ENCODE data around the gene CDH23. TPM values are rescaled to one million over a fixed set of nuclear protein-coding genes. Genes with fewer than 3 reads are reported as not detected.
A peak's percentile ranks its signal among the peaks of the same experiment; 100 is the strongest.

CDH23 gene
- total and polyA plus RNA-seq, 9 of the 15 experiments (the other 6 are each of a cell fraction or from before 2014, with no cell fraction given) = 0.18 to 1.2 (median 0.47) TPM

GRCh38 chr10:71860243-71861029, 463.7 kb downstream of the CDH23 start (continued):
- TF ChIP-seq RAD21 (CRISPR knock-in tag; conservative IDR thresholded peaks at IDR 0.05 in 1 of 2, IDR thresholded peaks at IDR 0.05 in 1 of 2) (peak in 1 of 2 experiments; percentile 51; a peak in 2 of 4 replicates), BMI1 (IDR thresholded peaks at IDR 0.05; ENCODE audit: low read length) (no peak), RBM34 (IDR thresholded peaks at IDR 0.05; ENCODE audit: borderline replicate concordance, insufficient read depth, low read length) (no peak), E4F1 (CRISPR knock-in tag; IDR thresholded peaks at IDR 0.05; ENCODE audit: borderline replicate concordance) (no peak), CBFA2T2 (conservative IDR thresholded peaks at IDR 0.05) (peak; percentile 51), YY1 (IDR thresholded peaks at IDR 0.05; ENCODE audit: borderline replicate concordance in 1 of 3, control insufficient read depth in 1 of 3, extremely low read depth in 1 of 3, insufficient read depth in 3 of 3, insufficient read length in 1 of 3, insufficient replicate concordance in 2 of 3, low read depth in 1 of 3, low read length in 2 of 3) (peak in 2 of 3 experiments; percentile 53 to 59), ESRRB (CRISPR knock-in tag; IDR thresholded peaks at IDR 0.05; ENCODE audit: borderline replicate concordance) (no peak), TCF7L2 (IDR thresholded peaks at IDR 0.05; ENCODE audit: low read depth, low read length) (no peak), GABPB1 (CRISPR knock-in tag; IDR thresholded peaks at IDR 0.05) (peak; percentile 42), MCM2 (IDR thresholded peaks at IDR 0.05; ENCODE audit: low read depth) (no peak)
- TF ChIP-seq, protein P1, sequence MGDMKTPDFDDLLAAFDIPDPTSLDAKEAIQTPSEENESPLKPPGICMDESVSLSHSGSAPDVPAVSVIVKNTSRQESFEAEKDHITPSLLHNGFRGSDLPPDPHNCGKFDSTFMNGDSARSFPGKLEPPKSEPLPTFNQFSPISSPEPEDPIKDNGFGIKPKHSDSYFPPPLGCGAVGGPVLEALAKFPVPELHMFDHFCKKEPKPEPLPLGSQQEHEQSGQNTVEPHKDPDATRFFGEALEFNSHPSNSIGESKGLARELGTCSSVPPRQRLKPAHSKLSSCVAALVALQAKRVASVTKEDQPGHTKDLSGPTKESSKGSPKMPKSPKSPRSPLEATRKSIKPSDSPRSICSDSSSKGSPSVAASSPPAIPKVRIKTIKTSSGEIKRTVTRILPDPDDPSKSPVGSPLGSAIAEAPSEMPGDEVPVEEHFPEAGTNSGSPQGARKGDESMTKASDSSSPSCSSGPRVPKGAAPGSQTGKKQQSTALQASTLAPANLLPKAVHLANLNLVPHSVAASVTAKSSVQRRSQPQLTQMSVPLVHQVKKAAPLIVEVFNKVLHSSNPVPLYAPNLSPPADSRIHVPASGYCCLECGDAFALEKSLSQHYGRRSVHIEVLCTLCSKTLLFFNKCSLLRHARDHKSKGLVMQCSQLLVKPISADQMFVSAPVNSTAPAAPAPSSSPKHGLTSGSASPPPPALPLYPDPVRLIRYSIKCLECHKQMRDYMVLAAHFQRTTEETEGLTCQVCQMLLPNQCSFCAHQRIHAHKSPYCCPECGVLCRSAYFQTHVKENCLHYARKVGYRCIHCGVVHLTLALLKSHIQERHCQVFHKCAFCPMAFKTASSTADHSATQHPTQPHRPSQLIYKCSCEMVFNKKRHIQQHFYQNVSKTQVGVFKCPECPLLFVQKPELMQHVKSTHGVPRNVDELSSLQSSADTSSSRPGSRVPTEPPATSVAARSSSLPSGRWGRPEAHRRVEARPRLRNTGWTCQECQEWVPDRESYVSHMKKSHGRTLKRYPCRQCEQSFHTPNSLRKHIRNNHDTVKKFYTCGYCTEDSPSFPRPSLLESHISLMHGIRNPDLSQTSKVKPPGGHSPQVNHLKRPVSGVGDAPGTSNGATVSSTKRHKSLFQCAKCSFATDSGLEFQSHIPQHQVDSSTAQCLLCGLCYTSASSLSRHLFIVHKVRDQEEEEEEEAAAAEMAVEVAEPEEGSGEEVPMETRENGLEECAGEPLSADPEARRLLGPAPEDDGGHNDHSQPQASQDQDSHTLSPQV (IDR thresholded peaks at IDR 0.05) = peak; percentile 99
- TF ChIP-seq, protein P2, sequence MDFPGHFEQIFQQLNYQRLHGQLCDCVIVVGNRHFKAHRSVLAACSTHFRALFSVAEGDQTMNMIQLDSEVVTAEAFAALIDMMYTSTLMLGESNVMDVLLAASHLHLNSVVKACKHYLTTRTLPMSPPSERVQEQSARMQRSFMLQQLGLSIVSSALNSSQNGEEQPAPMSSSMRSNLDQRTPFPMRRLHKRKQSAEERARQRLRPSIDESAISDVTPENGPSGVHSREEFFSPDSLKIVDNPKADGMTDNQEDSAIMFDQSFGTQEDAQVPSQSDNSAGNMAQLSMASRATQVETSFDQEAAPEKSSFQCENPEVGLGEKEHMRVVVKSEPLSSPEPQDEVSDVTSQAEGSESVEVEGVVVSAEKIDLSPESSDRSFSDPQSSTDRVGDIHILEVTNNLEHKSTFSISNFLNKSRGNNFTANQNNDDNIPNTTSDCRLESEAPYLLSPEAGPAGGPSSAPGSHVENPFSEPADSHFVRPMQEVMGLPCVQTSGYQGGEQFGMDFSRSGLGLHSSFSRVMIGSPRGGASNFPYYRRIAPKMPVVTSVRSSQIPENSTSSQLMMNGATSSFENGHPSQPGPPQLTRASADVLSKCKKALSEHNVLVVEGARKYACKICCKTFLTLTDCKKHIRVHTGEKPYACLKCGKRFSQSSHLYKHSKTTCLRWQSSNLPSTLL (IDR thresholded peaks at IDR 0.05) = no peak
- TF ChIP-seq, protein P3, sequence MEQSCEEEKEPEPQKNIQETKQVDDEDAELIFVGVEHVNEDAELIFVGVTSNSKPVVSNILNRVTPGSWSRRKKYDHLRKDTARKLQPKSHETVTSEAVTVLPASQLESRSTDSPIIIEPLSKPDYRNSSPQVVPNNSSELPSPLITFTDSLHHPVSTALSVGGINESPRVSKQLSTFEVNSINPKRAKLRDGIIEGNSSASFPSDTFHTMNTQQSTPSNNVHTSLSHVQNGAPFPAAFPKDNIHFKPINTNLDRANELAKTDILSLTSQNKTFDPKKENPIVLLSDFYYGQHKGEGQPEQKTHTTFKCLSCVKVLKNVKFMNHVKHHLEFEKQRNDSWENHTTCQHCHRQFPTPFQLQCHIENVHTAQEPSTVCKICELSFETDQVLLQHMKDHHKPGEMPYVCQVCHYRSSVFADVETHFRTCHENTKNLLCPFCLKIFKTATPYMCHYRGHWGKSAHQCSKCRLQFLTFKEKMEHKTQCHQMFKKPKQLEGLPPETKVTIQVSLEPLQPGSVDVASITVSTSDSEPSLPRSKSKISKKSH (CRISPR knock-in tag; IDR thresholded peaks at IDR 0.05) = no peak
- TF ChIP-seq, protein P4, sequence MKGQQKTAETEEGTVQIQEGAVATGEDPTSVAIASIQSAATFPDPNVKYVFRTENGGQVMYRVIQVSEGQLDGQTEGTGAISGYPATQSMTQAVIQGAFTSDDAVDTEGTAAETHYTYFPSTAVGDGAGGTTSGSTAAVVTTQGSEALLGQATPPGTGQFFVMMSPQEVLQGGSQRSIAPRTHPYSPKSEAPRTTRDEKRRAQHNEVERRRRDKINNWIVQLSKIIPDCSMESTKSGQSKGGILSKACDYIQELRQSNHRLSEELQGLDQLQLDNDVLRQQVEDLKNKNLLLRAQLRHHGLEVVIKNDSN (CRISPR knock-in tag; IDR thresholded peaks at IDR 0.05) = peak; percentile 43
